CD4-positive, alpha-beta T cell treated with Interleukin-17A for 4 hours (primary cell): ENCODE measurements around the gene ANKRD13D.
A peak's percentile ranks its signal among the peaks of the same experiment; 100 is the strongest.

Experiments used
- DNase-seq: peaks from one replicate; pipeline ENCODE4 v3.0.0-alpha.2; 2020; ENCODE audit warnings: mixed read lengths

The ANKRD13D gene

GRCh38 chr11:67262731-67263675 lies 26.1 kb upstream of the ANKRD13D start:
- peak; percentile 84 for DNase-seq

- no peak for DNase-seq
Observed at GRCh38 chr11:67264260-67264659, 24.8 kb upstream of the ANKRD13D start.

- no peak for DNase-seq
Observed at GRCh38 chr11:67264877-67265632, 24.0 kb upstream of the ANKRD13D start.

- peak; percentile 86 for DNase-seq
Observed at GRCh38 chr11:67265633-67266448, 23.3 kb upstream of the ANKRD13D start.

- DNase-seq, result peak; percentile 64
Observed at GRCh38 chr11:67266449-67267187, 22.5 kb upstream of the ANKRD13D start, which contains the start of gene GRK2. Gene GRK2 (plus strand): TSS chr11:67266473. CDS start chr11:67266700, 227 bp downstream.

GRCh38 chr11:67267188-67268080 lies 21.7 kb upstream of the ANKRD13D start:
- DNase-seq, result peak; percentile 63

GRCh38 chr11:67268081-67268961 lies 20.8 kb upstream of the ANKRD13D start:
- peak; percentile 74 for DNase-seq

GRCh38 chr11:67268962-67269268 lies 20.2 kb upstream of the ANKRD13D start:
- DNase-seq, result peak; percentile 5

GRCh38 chr11:67269401-67270255 lies 19.5 kb upstream of the ANKRD13D start:
- no peak for DNase-seq

GRCh38 chr11:67270256-67271204 lies 18.6 kb upstream of the ANKRD13D start:
- peak; percentile 57 for DNase-seq

GRCh38 chr11:67271205-67271540 lies 17.9 kb upstream of the ANKRD13D start:
- no peak for DNase-seq

GRCh38 chr11:67271541-67272284 lies 17.4 kb upstream of the ANKRD13D start:
- DNase-seq, result peak; percentile 70

GRCh38 chr11:67272327-67273259 lies 16.5 kb upstream of the ANKRD13D start:
- DNase-seq, result peak; percentile 51

GRCh38 chr11:67273260-67273990 lies 15.7 kb upstream of the ANKRD13D start:
- DNase-seq, result no peak
